K562 (cell line): ENCODE data around the gene BLCAP.

Source experiments
- CEBPB ChIP-seq: fragments of 450-650 bp; IDR thresholded peaks from 2 replicates; pipeline ENCODE4 v1.6.1; 2016; ENCODE audit warnings: missing genetic modification characterization, missing compliant biosample characterization
- CTCF ChIP-seq, 3 experiments: IDR thresholded peaks in 2 of 3; conservative IDR thresholded peaks in 1 of 3; 2 replicates each; pipeline ENCODE4 v1.5.1; 2011 to 2012; ENCODE audit warnings: low read length in 3 of 3, mild to moderate bottlenecking in 3 of 3, control low read depth in 2 of 3, improper control_type of control experiment in 1 of 3, inconsistent platforms in 1 of 3, low read depth in 1 of 3, mixed read lengths in 1 of 3, moderate library complexity in 1 of 3; ENCODE audit not compliant: insufficient read depth in 2 of 3
- EGR1 ChIP-seq: fragments of 450-650 bp; conservative IDR thresholded peaks from 2 replicates; pipeline ENCODE4 v1.6.1; 2017; ENCODE audit warnings: mild to moderate bottlenecking
- TBL1XR1 ChIP-seq, 2 experiments: IDR thresholded peaks; 2 replicates each; pipeline ENCODE4 v1.6.1; 2012; ENCODE audit warnings: improper control_type of control experiment in 2 of 2, low read length in 2 of 2, mild to moderate bottlenecking in 1 of 2
- ZNF165 ChIP-seq: fragments of 250-450 bp; sonication (Bioruptor Pico); IDR thresholded peaks from 2 replicates; pipeline ENCODE4 v1.4.0; 2020; ENCODE audit warnings: borderline replicate concordance
- ZNF274 ChIP-seq: IDR thresholded peaks from 2 replicates; pipeline ENCODE4 v1.6.1; 2011; ENCODE audit warnings: low read depth, mild to moderate bottlenecking, low read length, moderate library complexity, borderline replicate concordance
- ZNF347 ChIP-seq: fragments of 450-650 bp; formaldehyde crosslinking; IDR thresholded peaks from 2 replicates; pipeline ENCODE4 v1.4.0; 2020; ENCODE audit warnings: low read depth, mild to moderate bottlenecking, moderate library complexity
- ZNF780A ChIP-seq: fragments of 250-450 bp; sonication (Bioruptor Pico); IDR thresholded peaks from 2 replicates; pipeline ENCODE4 v1.5.0; 2021; ENCODE audit warnings: mild to moderate bottlenecking

- TF ChIP-seq EGR1 (peak; percentile 35; the same call in 1 of the 2 replicates), ZNF780A (CRISPR knock-in tag) (no peak), CEBPB (tag) (no peak), ZNF274 (no peak), ZNF347 (CRISPR knock-in tag) (no peak), TBL1XR1 (IDR thresholded peaks at IDR 0.05; ENCODE audit: low read length in 2 of 2) (peak; percentile 16 to 24; a peak in 2 of 4 replicates), CTCF (IDR thresholded peaks at IDR 0.05 in 2 of 3, conservative IDR thresholded peaks at IDR 0.05 in 1 of 3; ENCODE audit: insufficient read depth in 2 of 3, low read depth in 1 of 3, low read length in 3 of 3) (no peak), ZNF165 (no peak)
Observed at GRCh38 chr20:37527638-37528445, at the start of gene BLCAP.
